Mucosa of stomach (tissue), 1 donor: ENCODE results near the gene IL1A.

Experiments used
- H3K27me3 ChIP-seq: one replicate; pipeline ENCODE4 v1.7.0; 2013; ENCODE audit warnings: mild to moderate bottlenecking, low read length; ENCODE audit not compliant: control insufficient read depth, insufficient read depth
- H3K36me3 ChIP-seq: one replicate; pipeline ENCODE4 v1.7.0; 2013; ENCODE audit warnings: low read length; ENCODE audit not compliant: control insufficient read depth, insufficient read depth
- H3K4me1 ChIP-seq: one replicate; pipeline ENCODE4 v1.7.0; 2013; ENCODE audit warnings: mild to moderate bottlenecking, low read length; ENCODE audit not compliant: control insufficient read depth, insufficient read depth
- H3K4me3 ChIP-seq: one replicate; pipeline ENCODE4 v1.7.0; 2013; ENCODE audit warnings: low read length
- H3K9ac ChIP-seq: one replicate; pipeline ENCODE4 v1.7.0; 2013; ENCODE audit warnings: mild to moderate bottlenecking, low read length, moderate library complexity
- H3K9me3 ChIP-seq: one replicate; pipeline ENCODE4 v1.7.0; 2013; ENCODE audit warnings: mild to moderate bottlenecking, low read length, moderate library complexity; ENCODE audit not compliant: control insufficient read depth
- donor health status: Pancreatic carcinoma.

The IL1A gene

DNA sequence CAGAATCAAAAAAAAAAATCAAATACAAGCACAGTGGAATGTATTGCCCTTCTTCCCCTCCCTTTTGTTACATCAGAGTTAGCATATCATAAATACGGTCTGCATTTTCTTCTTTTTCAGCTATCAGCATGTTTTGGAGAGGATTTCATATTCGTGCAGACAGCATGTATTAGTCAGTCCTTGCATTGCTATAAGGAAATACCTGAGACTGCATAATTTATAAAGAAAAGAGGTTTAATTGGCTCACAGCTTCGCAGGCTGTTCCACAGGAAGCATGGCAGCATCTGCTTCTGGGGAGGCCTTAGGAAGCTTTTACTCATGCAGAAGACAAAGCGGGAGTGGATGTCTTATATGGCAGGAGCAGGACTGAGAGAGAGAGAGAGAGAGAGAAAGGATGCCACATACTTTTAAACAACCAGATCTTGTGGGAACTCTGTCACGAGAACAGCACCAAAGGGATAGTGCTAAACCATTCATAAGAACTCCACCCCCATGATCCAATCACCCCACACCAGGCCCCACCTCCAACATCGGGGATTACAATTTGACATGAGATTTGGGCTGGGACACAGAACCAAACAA lies 43.4 kb upstream of the IL1A start:
- H3K36me3 ChIP-seq = no peaks in the 10 kb centered on the region
- no peaks in the 10 kb centered on the region for H3K27me3 ChIP-seq
- no peak overlapping the region for H3K9ac ChIP-seq
- H3K9me3 ChIP-seq = no peaks in the 10 kb centered on the region
- peaks cover 17% of the 10 kb centered on the region for H3K4me1 ChIP-seq
- H3K4me3 ChIP-seq = no peak overlapping the region

GRCh38 chr2:112827009-112827408 lies 42.7 kb upstream of the IL1A start:
- peaks cover 16% of the 10 kb centered on the region for H3K4me1 ChIP-seq
- H3K9me3 ChIP-seq = no peaks in the 10 kb centered on the region
- no peaks in the 10 kb centered on the region for H3K27me3 ChIP-seq
- H3K9ac ChIP-seq = no peak overlapping the region
- H3K4me3 ChIP-seq = no peak overlapping the region
- no peaks in the 10 kb centered on the region for H3K36me3 ChIP-seq

GRCh38 chr2:112825706-112826105 lies 41.4 kb upstream of the IL1A start:
- peaks cover 9% of the 10 kb centered on the region for H3K4me1 ChIP-seq
- H3K4me3 ChIP-seq = no peak overlapping the region
- H3K9ac ChIP-seq = no peak overlapping the region
- H3K36me3 ChIP-seq = no peaks in the 10 kb centered on the region
- H3K9me3 ChIP-seq = no peaks in the 10 kb centered on the region
- H3K27me3 ChIP-seq = no peaks in the 10 kb centered on the region

DNA sequence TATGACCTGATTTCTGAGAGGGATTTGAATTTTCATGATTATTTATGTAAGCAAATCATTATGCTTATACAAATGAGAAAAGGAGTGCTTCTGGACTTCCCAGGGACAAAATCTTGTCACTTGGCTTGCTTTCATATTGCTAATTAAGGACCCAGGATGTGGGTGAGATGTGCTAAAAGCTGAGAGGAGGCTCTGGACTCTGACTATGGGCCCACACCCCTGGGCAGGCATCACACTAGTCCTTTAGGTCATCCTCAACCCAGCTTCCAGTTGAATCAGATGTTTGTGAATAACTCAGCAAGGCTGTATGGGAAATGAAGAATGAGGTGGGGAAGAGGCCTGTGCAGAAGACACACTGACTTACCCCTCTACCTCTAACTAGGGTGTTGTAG lies 40.4 kb upstream of the IL1A start:
- Histone ChIP-seq H3K4me1 (peaks cover 9% of the 10 kb centered on the region), H3K27me3 (no peaks in the 10 kb centered on the region), H3K9ac (no peak overlapping the region), H3K9me3 (no peaks in the 10 kb centered on the region), H3K36me3 (no peaks in the 10 kb centered on the region), H3K4me3 (no peak overlapping the region)

- Histone ChIP-seq H3K27me3 (no peaks in the 10 kb centered on the region), H3K9me3 (no peaks in the 10 kb centered on the region), H3K9ac (no peak overlapping the region), H3K4me1 (peaks cover 14% of the 10 kb centered on the region), H3K36me3 (no peaks in the 10 kb centered on the region), H3K4me3 (no peak overlapping the region)
Measured at GRCh38 chr2:112821682-112822081, 37.4 kb upstream of the IL1A start.

GRCh38 chr2:112821142-112821541 lies 36.8 kb upstream of the IL1A start:
- Histone ChIP-seq H3K4me1 (peaks cover 14% of the 10 kb centered on the region), H3K27me3 (no peaks in the 10 kb centered on the region), H3K9ac (no peak overlapping the region), H3K4me3 (no peak overlapping the region), H3K36me3 (no peaks in the 10 kb centered on the region), H3K9me3 (no peaks in the 10 kb centered on the region)

- Histone ChIP-seq H3K9me3 (no peaks in the 10 kb centered on the region), H3K9ac (no peak overlapping the region), H3K27me3 (no peaks in the 10 kb centered on the region), H3K4me3 (no peak overlapping the region), H3K36me3 (no peaks in the 10 kb centered on the region), H3K4me1 (peaks cover 14% of the 10 kb centered on the region)
Measured at GRCh38 chr2:112820343-112820742, 36.0 kb upstream of the IL1A start.

- no peaks in the 10 kb centered on the region for H3K36me3 ChIP-seq
- no peak overlapping the region for H3K9ac ChIP-seq
- H3K4me3 ChIP-seq = no peak overlapping the region
- peaks cover 6% of the 10 kb centered on the region for H3K4me1 ChIP-seq
- H3K9me3 ChIP-seq = no peaks in the 10 kb centered on the region
- H3K27me3 ChIP-seq = no peaks in the 10 kb centered on the region
Measured at GRCh38 chr2:112819081-112819480, 34.8 kb upstream of the IL1A start.

DNA sequence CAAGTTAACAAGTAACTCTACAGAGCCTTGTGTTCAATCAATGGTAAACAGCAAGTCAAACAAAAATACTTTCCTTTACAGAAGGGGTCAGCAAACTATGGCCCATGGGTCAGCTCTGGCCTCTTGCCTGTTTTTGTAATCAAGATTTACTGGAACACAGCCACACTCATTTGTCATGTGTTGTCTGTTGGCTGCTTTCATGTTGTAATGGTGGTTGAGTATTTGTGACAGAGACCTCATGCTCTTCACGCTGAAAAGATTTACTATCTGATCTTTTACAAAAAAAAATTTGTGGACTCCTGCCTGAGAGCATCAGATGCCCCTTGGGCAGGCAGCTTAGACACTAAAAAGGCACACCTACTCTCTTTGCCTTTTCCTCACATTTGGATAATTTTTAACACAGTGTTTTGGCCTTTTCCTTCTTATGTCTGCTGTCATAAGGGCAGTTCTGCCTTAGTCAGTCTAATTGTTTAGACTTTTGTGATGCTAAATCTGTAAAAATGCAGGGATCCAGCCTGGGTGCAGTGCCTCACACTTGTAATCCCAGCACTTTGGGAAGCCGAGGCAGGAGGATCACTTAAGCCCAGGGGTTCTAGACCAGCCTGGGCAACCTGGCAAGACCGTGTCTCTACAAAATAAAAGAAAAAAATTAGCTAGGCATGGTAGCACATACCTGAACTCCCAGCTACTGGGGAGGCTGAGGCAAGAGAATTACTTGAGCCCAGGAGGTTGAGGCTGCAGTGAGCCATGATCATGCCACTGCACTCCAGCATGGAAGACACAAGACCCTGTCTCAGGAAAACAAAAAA lies 34.0 kb upstream of the IL1A start:
- peaks cover 4% of the 10 kb centered on the region for H3K4me1 ChIP-seq
- H3K9ac ChIP-seq = no peak overlapping the region
- no peaks in the 10 kb centered on the region for H3K27me3 ChIP-seq
- H3K4me3 ChIP-seq = no peak overlapping the region
- H3K36me3 ChIP-seq = no peaks in the 10 kb centered on the region
- no peaks in the 10 kb centered on the region for H3K9me3 ChIP-seq

DNA sequence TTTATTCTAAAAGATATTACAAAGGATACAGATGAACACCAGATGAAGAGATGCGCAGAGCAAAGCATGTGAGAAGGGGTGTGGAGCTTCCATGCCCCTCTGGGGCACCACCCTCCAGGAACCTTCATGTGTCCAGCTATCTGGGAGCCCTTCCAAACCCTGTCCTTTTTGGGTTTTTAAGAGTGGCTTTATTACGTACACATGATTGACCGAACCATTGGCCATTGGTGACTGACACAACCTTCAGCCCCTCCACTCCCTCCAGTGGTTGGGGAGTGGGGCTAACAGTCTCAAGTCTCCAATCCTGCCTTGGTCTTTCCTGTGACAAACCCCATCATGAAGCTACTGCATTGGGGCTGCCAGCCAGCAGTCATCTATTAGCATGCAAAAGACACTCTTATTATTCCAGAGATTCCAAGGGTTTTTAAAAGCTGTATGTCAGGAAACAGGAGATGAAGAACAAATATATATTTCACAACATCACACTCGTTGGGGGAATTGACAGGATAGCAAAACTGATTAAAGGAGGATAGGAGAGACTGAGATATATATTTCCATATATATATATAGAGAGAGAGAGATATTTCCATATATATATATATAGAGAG lies 32.9 kb upstream of the IL1A start:
- no peak overlapping the region for H3K4me3 ChIP-seq
- no peak overlapping the region for H3K9ac ChIP-seq
- no peaks in the 10 kb centered on the region for H3K36me3 ChIP-seq
- no peaks in the 10 kb centered on the region for H3K27me3 ChIP-seq
- H3K4me1 ChIP-seq = peaks cover 10% of the 10 kb centered on the region
- no peaks in the 10 kb centered on the region for H3K9me3 ChIP-seq

- peaks cover 15% of the 10 kb centered on the region for H3K4me1 ChIP-seq
Measured at GRCh38 chr2:112814278-112814677, 30.0 kb upstream of the IL1A start.

GRCh38 chr2:112813280-112813966 lies 29.1 kb upstream of the IL1A start:
- Histone ChIP-seq H3K4me1 (peaks cover 15% of the 10 kb centered on the region), H3K9ac (no peak overlapping the region), H3K36me3 (no peaks in the 10 kb centered on the region), H3K9me3 (no peaks in the 10 kb centered on the region), H3K27me3 (no peaks in the 10 kb centered on the region), H3K4me3 (no peak overlapping the region)

More at GRCh38 chr2:112814278-112814677, 30.0 kb upstream of the IL1A start:
- Histone ChIP-seq H3K36me3 (no peaks in the 10 kb centered on the region), H3K27me3 (no peaks in the 10 kb centered on the region), H3K4me3 (no peak overlapping the region), H3K9ac (no peak overlapping the region), H3K9me3 (no peaks in the 10 kb centered on the region)
